UCSD-AML1 (cell line): ENCODE data around the gene CDC25C.

Experiments
- DNase-seq: peaks from one replicate; lab custom pipeline; 2025; ENCODE audit not compliant: unreplicated experiment; lab: John Stamatoyannopoulos, UW

Gene CDC25C

DNA sequence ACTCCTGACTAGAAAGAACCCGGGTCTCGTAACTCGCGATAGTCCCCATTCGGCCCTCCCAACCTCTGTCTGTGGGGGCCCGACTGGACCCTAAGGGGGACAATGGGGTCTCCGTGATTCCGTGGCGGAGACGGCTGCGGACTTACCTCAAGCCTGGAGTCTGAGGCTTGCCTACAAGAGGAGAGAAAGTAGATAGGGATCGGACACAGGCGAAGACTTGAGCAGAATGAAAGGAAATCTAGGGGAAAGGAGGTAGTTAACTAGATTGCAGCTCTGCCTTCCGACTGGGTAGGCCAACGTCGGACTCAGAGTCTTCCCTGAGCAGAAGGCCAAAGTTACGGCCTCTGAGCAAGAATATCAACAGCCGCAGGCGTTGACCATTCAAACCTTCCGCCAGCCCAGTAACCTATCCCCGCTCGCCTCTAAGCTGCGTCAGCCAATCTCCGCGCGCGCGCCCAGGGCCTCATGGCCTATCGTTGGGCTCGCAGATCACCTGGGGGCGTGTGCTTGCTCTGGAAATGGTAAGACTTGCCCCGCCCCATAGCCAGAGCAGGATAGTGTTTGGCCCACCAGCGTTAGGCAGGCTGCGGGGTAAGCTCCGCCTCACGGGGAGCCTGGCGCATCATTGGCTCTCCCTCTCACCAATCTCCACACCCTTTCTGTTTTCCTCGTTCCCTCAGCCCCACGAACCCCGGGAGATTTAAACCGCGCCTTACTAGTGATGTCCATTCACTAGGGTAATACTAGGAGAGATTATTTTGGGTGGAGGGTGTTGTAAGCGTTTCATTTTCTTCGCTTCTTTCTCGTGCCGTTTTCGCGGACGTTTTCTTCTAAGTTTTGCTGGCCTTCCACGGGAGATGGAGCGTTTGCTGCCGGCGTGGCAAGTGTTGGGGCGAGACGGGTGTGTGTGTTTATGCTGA lies at the start of gene CDC25C:
Gene CDC25C, minus strand, starts transcription at position 356 of the 920 bp plus-strand sequence. CDS start 624 bp downstream, outside the sequence.
- DNase-seq, result peak; percentile 98

GRCh38 chr5:138372653-138373052 lies 41.0 kb upstream of the CDC25C start:
- no peak for DNase-seq

DNA sequence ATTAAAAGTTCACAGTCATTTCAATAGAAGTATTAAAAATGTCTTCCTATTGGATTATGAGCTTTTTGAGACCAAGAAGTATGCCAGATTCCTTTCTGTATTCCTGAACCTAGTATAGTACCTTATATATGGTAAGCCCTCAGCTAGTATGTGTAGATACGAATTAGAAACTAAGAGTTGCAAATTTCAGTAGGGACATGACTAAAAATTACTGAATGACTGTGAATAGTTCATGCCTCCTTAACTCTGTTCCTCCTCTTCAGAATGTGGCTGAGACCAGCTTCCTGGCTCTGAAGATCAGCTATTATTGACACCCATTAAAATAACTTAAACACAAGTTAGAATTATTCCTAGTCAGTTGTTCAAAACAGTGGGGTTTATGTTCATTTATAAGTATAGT lies 40.6 kb upstream of the CDC25C start:
- no peak for DNase-seq

DNA sequence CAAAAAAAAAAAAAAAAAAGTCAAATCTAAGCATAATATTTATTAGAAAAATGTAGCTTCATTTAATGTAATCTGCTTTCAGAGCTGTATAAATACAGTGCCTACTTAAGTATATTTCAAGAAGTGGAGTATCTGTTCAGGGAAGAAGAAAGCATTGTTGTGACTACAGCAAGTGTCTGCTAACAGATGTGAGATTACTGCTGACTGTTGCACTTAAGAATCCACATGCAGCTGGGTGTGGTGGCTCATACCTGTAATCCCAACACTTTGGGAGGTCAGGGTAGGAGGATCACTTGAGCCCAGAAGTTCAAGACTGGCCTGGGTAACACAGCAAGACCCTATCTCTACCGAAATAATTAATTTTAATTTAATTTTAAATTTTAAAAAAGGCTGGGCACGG lies 39.9 kb upstream of the CDC25C start:
- no peak for DNase-seq

DNA sequence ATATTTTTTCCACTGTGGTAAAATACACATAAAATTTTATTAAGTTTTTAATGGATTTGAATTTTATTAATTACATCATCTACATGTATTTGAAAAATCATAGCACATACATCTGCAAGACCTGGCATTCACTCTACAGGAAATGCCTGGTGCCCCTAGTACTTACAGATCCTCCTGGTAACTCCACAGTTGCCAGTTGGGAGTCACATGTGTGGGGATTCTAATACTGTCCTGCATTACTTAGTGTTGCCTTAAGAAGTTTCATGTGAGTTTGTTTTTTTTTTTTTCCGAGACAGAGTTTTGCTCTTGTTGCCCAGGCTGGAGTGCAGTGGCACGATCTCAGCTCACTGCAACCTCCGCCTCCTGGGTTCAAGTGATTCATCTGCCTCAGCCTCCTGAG lies 38.9 kb upstream of the CDC25C start:
- DNase-seq, result no peak

- DNase-seq, result no peak
Measured at GRCh38 chr5:138369706-138370105, 38.1 kb upstream of the CDC25C start.

- DNase-seq, result no peak
Measured at GRCh38 chr5:138369261-138369660, 37.7 kb upstream of the CDC25C start.

- DNase-seq, result no peak
Measured at GRCh38 chr5:138366632-138367382, 35.2 kb upstream of the CDC25C start.

DNA sequence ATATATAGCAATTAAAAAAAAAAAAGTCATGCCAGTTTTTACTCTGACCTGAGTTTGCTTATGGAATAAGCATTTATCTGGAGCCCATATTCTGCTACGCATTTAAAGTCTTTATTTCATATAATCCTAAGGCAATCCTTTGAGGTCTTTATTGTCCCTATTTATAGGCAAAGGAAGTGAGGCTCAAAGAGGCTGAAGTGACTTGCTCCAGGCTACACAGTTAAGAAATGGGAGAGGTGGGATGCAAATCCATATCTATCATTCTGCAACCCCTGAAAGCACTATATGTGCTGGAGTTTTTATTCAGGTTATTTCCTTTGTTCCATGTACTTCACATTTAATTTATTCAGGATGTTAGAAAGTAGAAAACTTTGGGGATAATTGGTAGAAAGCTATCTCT lies 33.0 kb upstream of the CDC25C start:
- no peak for DNase-seq

DNA sequence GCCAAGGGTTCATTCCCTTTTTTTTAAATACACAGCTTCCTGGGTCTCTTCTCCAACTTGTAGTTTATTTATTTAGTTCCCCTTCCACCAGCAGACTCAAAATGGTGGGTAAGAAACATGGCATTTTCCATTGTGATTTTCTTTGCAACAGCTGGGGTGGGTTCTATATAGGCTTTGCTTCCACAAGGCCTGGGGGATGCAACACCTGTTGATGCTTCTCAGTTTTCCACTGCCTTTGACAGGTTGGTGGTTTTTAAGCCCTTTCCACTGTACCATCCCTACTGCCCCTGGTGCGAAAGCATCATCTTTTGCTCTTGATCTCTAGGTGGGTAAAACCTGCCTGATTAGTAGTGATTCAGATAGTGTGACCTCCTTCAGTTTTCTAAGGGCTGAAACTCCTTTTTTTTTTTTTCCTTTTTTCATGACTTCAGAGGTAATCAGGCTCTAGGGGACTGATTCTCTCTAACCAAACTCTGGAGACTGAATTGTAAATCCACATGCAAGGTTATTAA lies 29.4 kb upstream of the CDC25C start:
- no peak for DNase-seq

DNA sequence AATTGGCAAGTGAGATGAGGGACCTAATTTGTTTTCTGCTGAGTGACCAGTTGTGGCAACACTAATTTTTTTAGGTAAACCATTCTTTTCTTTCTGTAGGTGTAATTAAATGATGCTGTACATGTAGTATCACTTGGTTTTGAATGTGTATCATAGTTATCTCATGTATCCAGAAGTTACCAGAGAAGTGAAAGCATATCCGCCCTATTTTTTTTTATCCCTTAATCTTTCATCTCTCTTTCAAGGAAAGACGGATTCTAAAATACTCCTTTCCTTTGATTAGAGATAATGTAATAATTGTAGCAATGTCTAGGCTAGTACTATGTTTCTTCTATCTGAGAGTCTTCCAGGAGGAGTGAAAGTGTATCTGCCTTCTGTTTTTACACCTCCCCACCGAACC lies 28.0 kb upstream of the CDC25C start:
- no peak for DNase-seq

DNA sequence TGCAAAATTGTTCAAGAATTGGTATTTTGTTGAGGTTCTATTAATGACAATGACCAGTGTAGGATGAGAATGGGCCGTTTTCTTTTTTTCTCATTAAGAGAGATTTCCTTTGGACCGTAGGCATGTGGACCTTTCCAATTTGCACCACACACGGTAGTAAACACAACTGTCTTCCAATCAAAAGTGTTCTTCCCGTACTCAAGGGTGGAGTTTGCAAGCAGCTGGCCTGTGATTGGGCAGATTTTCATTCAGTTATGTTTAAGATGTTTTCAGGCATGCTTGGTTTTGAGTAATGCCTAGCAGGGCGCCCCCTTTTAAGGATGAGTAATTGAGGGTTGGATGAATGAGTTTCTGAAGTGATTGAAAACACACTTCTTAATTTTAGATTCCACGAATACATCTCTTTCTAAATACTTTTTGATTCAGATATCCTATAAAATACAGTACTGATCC lies 23.3 kb upstream of the CDC25C start:
- DNase-seq, result no peak

DNA sequence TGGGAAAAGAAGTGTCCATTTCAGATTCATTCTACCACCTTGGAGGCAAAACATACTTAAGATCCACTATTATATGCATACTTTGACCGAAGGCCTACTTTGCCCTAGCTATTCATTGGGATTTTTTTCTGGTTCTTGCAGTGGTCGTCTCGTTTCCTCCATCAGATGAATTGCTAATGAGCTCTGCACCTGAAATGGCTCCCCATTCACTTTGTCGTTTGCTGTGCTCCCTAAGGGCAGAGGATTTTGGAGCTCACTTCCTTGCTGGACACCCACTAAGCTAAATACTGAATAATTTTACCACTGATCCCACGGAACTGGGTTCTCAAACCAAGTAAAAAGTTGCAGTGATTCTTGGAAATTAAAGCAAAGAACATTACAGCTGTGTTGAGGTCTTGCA lies 22.8 kb upstream of the CDC25C start:
- DNase-seq, result no peak

- no peak for DNase-seq
Measured at GRCh38 chr5:138353560-138354080, 22.0 kb upstream of the CDC25C start.

- peak; percentile 84 for DNase-seq
Measured at GRCh38 chr5:138352722-138353559, 21.3 kb upstream of the CDC25C start.

GRCh38 chr5:138352071-138352721 lies 20.6 kb upstream of the CDC25C start, which contains the start of gene KDM3B:
TSS of gene KDM3B (plus strand) at chr5:138352685. CDS start at chr5:138352796, 111 bp downstream.
- DNase-seq, result peak; percentile 94

DNA sequence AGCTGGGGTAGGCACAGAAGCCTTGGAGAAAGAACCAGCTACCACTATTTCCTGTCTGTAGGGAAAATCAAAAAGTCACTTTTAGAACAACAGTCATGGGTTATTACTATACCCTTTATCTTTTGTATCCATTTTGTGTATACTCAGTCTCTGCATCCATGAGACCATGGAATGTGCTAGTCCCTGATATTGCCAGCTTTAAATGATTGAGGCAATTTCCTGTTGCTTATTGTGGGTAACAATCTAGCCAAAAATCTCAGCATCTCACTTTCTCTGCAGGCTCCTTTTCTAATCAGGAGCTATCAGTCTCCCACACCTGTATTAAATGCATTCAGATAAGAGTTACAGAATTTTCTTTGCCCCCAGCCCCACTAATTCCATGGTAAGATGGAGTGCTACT lies 19.9 kb upstream of the CDC25C start:
- no peak for DNase-seq

- DNase-seq, result no peak
Measured at GRCh38 chr5:138351056-138351455, 19.5 kb upstream of the CDC25C start.

- DNase-seq, result no peak
Measured at GRCh38 chr5:138350563-138350890, 18.9 kb upstream of the CDC25C start.

DNA sequence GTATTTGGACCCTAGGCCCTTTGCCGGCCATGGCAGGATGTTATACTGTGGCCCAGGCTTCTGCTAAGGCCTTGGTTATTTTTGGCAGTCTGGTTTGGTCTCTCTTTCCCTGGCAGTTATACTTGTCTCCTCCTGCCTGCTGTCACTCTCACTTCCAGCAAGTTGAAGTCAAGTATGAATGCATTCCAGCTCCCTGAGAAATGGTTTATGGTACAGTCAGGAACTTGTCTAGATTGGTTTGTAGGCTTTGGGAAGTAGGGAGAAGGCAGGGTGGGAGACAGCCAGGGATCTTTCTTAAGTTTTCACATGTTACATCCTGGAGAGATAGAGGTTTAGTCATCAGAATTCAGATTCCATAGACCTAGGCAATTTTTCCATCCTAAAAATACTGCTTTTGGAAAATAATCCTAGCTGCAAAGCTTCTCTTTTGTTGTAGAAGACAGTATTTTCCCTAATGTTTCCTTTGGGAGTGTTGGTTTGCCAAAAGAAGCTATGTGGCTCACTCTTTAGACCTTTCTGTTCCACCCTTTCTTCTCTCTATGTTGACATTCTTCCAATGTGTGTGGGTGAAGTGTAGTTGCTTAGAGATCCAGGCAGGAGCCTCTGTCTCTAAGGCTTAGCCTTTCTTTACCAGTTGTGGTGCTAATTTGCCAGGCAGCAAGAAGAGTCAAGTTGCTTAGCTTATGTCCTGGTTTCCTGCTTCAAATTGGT lies 18.4 kb upstream of the CDC25C start:
- DNase-seq, result no peak
